Nephron progenitor cell (in vitro differentiated cells): ENCODE measurements around the gene PLA2G4A.

Source experiments
- DNase-seq: peaks from one replicate; pipeline ENCODE4 v3.0.0; 2021
- H3K27ac Mint-ChIP-seq: 2 replicates; pipeline ENCODE4 v1.8.0; 2021; ENCODE audit warnings: mild to moderate bottlenecking, moderate library complexity, mixed read lengths
- H3K27me3 Mint-ChIP-seq: 2 replicates; pipeline ENCODE4 v1.8.0; 2021; ENCODE audit warnings: mild to moderate bottlenecking, low read depth, mixed read lengths; ENCODE audit not compliant: poor library complexity
- H3K36me3 Mint-ChIP-seq: 2 replicates; pipeline ENCODE4 v1.8.0; 2021; ENCODE audit warnings: low read depth, mixed read lengths
- H3K4me1 Mint-ChIP-seq: 2 replicates; pipeline ENCODE4 v1.8.0; 2021; ENCODE audit warnings: mixed read lengths
- H3K4me3 Mint-ChIP-seq: 2 replicates; pipeline ENCODE4 v1.8.0; 2021; ENCODE audit warnings: mild to moderate bottlenecking, moderate library complexity, mixed read lengths
- H3K9me3 Mint-ChIP-seq: 2 replicates; pipeline ENCODE4 v1.8.0; 2021; ENCODE audit warnings: mild to moderate bottlenecking, moderate library complexity, mixed read lengths
- TF ChIP-seq, protein P1 (sequence below): fragments of 200-600 bp; sonication (generic); IDR thresholded peaks from 2 replicates; pipeline ENCODE4 v1.5.0; 2021; ENCODE audit warnings: antibody characterized with exemption

The PLA2G4A gene

DNA sequence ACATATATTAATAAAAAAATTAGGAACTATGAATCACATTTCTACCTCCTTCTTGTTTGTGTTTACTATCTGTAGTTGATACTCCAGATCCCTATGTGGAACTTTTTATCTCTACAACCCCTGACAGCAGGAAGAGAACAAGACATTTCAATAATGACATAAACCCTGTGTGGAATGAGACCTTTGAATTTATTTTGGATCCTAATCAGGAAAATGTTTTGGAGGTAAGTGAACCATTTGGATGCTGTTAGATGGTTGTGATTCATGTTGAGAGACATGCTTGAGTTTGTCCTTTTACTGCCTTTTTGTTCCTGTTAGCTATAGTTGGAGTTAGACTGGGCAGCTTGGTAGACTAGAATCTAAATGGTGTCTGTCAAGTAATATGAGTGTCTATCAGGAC is 64.2 kb downstream of the PLA2G4A start:
- Mint-ChIP-seq H3K27ac (no peak overlapping the region), H3K36me3 (no peaks in the 10 kb centered on the region), H3K4me1 (no peaks in the 10 kb centered on the region), H3K4me3 (no peak overlapping the region), H3K9me3 (no peaks in the 10 kb centered on the region), H3K27me3 (peaks cover 7% of the 10 kb centered on the region)
- DNase-seq = no peak
- TF ChIP-seq, protein P1, sequence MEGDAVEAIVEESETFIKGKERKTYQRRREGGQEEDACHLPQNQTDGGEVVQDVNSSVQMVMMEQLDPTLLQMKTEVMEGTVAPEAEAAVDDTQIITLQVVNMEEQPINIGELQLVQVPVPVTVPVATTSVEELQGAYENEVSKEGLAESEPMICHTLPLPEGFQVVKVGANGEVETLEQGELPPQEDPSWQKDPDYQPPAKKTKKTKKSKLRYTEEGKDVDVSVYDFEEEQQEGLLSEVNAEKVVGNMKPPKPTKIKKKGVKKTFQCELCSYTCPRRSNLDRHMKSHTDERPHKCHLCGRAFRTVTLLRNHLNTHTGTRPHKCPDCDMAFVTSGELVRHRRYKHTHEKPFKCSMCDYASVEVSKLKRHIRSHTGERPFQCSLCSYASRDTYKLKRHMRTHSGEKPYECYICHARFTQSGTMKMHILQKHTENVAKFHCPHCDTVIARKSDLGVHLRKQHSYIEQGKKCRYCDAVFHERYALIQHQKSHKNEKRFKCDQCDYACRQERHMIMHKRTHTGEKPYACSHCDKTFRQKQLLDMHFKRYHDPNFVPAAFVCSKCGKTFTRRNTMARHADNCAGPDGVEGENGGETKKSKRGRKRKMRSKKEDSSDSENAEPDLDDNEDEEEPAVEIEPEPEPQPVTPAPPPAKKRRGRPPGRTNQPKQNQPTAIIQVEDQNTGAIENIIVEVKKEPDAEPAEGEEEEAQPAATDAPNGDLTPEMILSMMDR = no peak

DNA sequence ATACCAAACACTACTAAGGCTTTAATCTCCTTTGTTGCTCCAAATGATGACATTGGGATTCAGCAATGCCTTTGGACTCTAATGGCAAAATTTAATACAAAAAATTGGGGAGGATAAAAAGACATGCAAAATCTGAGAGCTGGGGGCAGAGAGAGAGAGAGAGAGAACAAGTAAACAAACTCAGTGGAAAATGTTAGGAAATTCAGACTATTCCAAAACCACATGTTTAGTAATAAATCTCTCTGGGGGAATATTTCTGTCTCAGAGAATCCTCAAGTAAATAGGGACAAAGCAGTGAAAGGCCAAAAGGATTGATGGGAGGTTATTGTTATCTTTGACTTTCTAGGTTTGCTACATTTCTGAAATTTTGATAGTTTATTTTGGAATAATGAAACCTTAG is 65.7 kb downstream of the PLA2G4A start:
- no peak for DNase-seq
- Mint-ChIP-seq H3K36me3 (no peaks in the 10 kb centered on the region), H3K27ac (no peak overlapping the region), H3K27me3 (peaks cover 7% of the 10 kb centered on the region), H3K9me3 (no peaks in the 10 kb centered on the region), H3K4me3 (no peak overlapping the region), H3K4me1 (no peaks in the 10 kb centered on the region)
- TF ChIP-seq, protein P1 = no peak

DNA sequence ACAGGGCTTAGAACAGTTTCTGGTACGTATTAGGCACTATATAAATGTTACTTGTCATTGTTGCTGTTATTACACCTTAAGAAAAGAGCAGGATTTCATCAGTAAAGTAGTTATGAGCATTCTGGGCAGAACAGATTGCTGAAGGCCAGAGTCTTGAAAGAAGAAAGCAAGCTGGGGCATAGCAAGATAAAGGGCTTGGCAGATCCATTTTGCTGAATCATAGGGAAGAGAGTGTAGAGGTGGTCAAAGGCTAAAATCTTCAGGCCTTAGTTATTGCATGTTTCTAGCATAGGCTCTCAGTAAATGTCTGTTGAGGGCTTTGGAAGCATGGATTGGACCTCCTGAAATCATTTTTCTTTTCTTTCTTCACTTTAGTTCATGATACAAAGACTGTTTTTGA is 67.5 kb downstream of the PLA2G4A start:
- no peak overlapping the region for H3K4me3 Mint-ChIP-seq

DNA sequence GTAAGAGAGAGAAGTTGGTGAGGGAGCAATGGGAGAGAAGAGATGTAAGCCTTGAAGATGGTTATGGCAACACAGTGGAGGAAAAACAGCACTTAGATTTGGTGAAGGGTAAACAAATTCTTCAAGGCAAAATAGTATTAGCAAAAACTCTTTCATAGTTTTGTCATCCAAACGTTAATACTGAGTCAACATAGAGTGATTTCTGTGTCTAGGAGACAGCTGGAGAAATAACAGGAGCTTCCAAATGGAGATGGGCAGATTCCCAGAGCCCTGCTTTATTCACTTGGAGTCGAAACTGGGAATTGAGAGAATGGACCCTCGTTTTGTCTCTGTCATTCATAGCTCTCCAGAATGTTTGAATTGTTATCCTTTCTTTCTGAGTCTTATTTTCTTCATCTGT is 68.3 kb downstream of the PLA2G4A start:
- TF ChIP-seq, protein P1 = no peak
- Mint-ChIP-seq H3K4me3 (no peak overlapping the region), H3K27ac (peak overlapping the region; percentile 26), H3K4me1 (no peaks in the 10 kb centered on the region), H3K9me3 (no peaks in the 10 kb centered on the region), H3K36me3 (no peaks in the 10 kb centered on the region), H3K27me3 (peaks cover 7% of the 10 kb centered on the region)
- no peak for DNase-seq

More for the DNA sequence above, 67.5 kb downstream of the PLA2G4A start:
- Mint-ChIP-seq H3K36me3 (no peaks in the 10 kb centered on the region), H3K9me3 (no peaks in the 10 kb centered on the region), H3K4me1 (no peaks in the 10 kb centered on the region), H3K27me3 (peaks cover 7% of the 10 kb centered on the region), H3K27ac (no peak overlapping the region)
- TF ChIP-seq, protein P1 = no peak
- no peak for DNase-seq

DNA sequence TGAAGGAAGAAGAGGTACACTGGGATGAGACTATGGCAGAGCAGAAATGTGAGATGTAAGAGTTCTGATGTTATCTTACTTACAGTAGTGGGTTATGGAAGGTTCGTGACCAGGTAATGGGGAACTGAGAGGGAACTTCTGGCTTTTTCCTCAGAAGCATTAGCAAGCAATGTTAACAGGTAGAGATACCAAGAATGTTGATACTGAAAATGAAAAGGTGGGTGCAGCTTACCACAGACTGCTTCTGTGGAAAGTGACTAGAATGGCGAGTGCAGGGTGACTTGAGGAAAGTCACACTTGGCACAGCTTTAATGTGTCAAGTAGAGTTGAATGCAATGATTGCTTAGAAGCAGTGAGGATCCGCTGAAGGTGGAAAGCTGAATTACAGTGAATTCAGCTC is 70.8 kb downstream of the PLA2G4A start:
- H3K36me3 Mint-ChIP-seq = no peaks in the 10 kb centered on the region
- no peak for DNase-seq
- TF ChIP-seq, protein P1 = no peak
- H3K27me3 Mint-ChIP-seq = peaks cover 3% of the 10 kb centered on the region
- no peaks in the 10 kb centered on the region for H3K9me3 Mint-ChIP-seq
- no peak overlapping the region for H3K27ac Mint-ChIP-seq
- no peaks in the 10 kb centered on the region for H3K4me1 Mint-ChIP-seq
- H3K4me3 Mint-ChIP-seq = no peak overlapping the region

DNA sequence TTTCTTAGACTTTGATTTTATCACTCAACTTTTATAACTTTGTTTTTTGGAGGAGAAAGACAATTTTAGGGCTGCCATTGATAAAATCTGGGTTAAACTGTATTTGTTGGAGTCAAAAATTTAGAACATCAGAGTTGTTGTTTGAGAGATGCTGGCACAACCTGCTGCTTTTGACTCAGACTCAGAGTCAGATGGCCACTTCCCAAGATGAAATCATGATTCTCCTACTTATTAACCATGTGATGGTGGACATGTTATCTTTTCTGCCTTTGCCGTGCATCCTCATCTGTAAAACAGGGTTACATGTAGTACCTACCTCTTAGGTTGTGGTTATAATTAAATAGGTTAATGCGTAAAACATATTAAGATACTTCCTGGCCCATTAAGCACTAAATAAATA is 71.2 kb downstream of the PLA2G4A start:
- Mint-ChIP-seq H3K4me1 (no peaks in the 10 kb centered on the region), H3K27me3 (peaks cover 3% of the 10 kb centered on the region), H3K4me3 (no peak overlapping the region), H3K36me3 (no peaks in the 10 kb centered on the region), H3K27ac (no peak overlapping the region), H3K9me3 (no peaks in the 10 kb centered on the region)
- DNase-seq = no peak
- TF ChIP-seq, protein P1 = no peak
